GM21737 (cell line): ENCODE measurements around the gene EIPR1.
"Not testable (repeated sequence)": the region's sequence is repeated elsewhere in the genome, so short reads cannot be mapped to it uniquely, and the experiment has no call there.

Source experiments
- ATAC-seq: cut with Tn5 transposase; IDR thresholded peaks from one replicate; pipeline ENCODE4 v1.9.1; 2021; ENCODE audit warnings: mild to moderate bottlenecking, moderate library complexity; ENCODE audit not compliant: unreplicated experiment

EIPR1 gene

GRCh38 chr2:3200420-3200939 is 177.1 kb downstream of the EIPR1 start:
- ATAC-seq: no peak

GRCh38 chr2:3199627-3200345 is 177.8 kb downstream of the EIPR1 start:
- no peak for ATAC-seq

- not testable (repeated sequence) for ATAC-seq
These were observed 178.9 kb downstream of the EIPR1 start for GRCh38 chr2:3198671-3199192.

GRCh38 chr2:3198119-3198518 is 179.5 kb downstream of the EIPR1 start:
- no peak for ATAC-seq

GRCh38 chr2:3197308-3197707 is 180.3 kb downstream of the EIPR1 start:
- no peak for ATAC-seq

- no peak for ATAC-seq
These were observed 180.9 kb downstream of the EIPR1 start for GRCh38 chr2:3196716-3197115.

- ATAC-seq: no peak
These were observed 181.8 kb downstream of the EIPR1 start for GRCh38 chr2:3195641-3196476.

GRCh38 chr2:3194828-3195227 is 182.8 kb downstream of the EIPR1 start:
- no peak for ATAC-seq

- ATAC-seq: no peak
These were observed 183.9 kb downstream of the EIPR1 start for GRCh38 chr2:3193443-3194330.

GRCh38 chr2:3192920-3193319 is 184.7 kb downstream of the EIPR1 start:
- ATAC-seq: no peak

- no peak for ATAC-seq
These were observed 185.3 kb downstream of the EIPR1 start for GRCh38 chr2:3192281-3192818.

GRCh38 chr2:3189961-3190360 is 187.7 kb downstream of the EIPR1 start:
- no peak for ATAC-seq

GRCh38 chr2:3189076-3189591 is 188.5 kb downstream of the EIPR1 start:
- ATAC-seq: no peak

GRCh38 chr2:3188405-3188946 is 189.1 kb downstream of the EIPR1 start:
- ATAC-seq: no peak

GRCh38 chr2:3187467-3187866 is 190.2 kb downstream of the EIPR1 start:
- ATAC-seq: no peak

GRCh38 chr2:3186766-3187165 is 190.9 kb downstream of the EIPR1 start:
- ATAC-seq: no peak

GRCh38 chr2:3185910-3186309 is 191.7 kb downstream of the EIPR1 start:
- ATAC-seq: no peak

GRCh38 chr2:3185256-3185655 is 192.4 kb downstream of the EIPR1 start:
- ATAC-seq: no peak

- no peak for ATAC-seq
These were observed 193.5 kb downstream of the EIPR1 start for GRCh38 chr2:3184167-3184566.

- no peak for ATAC-seq
These were observed 193.9 kb downstream of the EIPR1 start for GRCh38 chr2:3183766-3184165.
